ENCODE measurements around the gene IQCM. TPM values are rescaled to one million over a fixed set of nuclear protein-coding genes. Genes with fewer than 3 reads are reported as not detected.

The IQCM gene
- total RNA-seq, 1 experiment from 2014 or later: not detected

- no peak overlapping the region for H3K4me2 ChIP-seq (ENCODE audit: low read length)
- ATAC-seq (no peak), DNase-seq (no peak)
- no peaks in the 10 kb centered on the region for H3K4me1 ChIP-seq (ENCODE audit: insufficient read depth, low read length)
- CTCF ChIA-PET: no interaction called here
- H3K9ac ChIP-seq (ENCODE audit: low read length): no peak overlapping the region
- H2AFZ ChIP-seq (ENCODE audit: low read length): no peak overlapping the region
- H3K27ac ChIP-seq (ENCODE audit: low read length): no peak overlapping the region
- intact Hi-C loops (cut with micrococcal nuclease): no loop called here
- no peaks in the 10 kb centered on the region for H3K9me2 ChIP-seq (replicated peaks; ENCODE audit: low read length)
- no peaks in the 10 kb centered on the region for H4K20me1 ChIP-seq (ENCODE audit: low read length)
- BruUV-seq (replicated peaks): no TSS peak
- no peaks in the 10 kb centered on the region for H3K36me3 ChIP-seq (ENCODE audit: low read depth, low read length)
- H3K79me2 ChIP-seq (ENCODE audit: low read length): no peaks in the 10 kb centered on the region
- TF ChIP-seq EZH2phosphoT487 (IDR thresholded peaks at IDR 0.05; ENCODE audit: borderline replicate concordance, low read length) (no peak), EZH2 (IDR thresholded peaks at IDR 0.05; ENCODE audit: low read length, unreplicated experiment) (no peak), CTCF (conservative IDR thresholded peaks at IDR 0.05; ENCODE audit: low read depth, low read length) (no peak)
- H3K27me3 ChIP-seq (ENCODE audit: low read length): no peaks in the 10 kb centered on the region
- H3K4me3 ChIP-seq (ENCODE audit: low read length): no peak overlapping the region
- POLR2A ChIA-PET (ENCODE audit: unreplicated experiment): no interaction called here
- no peaks in the 10 kb centered on the region for H3K9me3 ChIP-seq (ENCODE audit: low read length)
- no peaks in the 10 kb centered on the region for H3F3A ChIP-seq (ENCODE audit: low read length, unreplicated experiment)
These were observed 98.9 kb downstream of the IQCM start for GRCh38 chr4:149716728-149717127.

- Histone ChIP-seq H3K9me3 (ENCODE audit: low read length) (no peaks in the 10 kb centered on the region), H3K79me2 (ENCODE audit: low read length) (no peaks in the 10 kb centered on the region), H3K9me2 (replicated peaks; ENCODE audit: low read length) (no peaks in the 10 kb centered on the region), H3K27me3 (ENCODE audit: low read length) (no peaks in the 10 kb centered on the region), H4K20me1 (ENCODE audit: low read length) (no peaks in the 10 kb centered on the region), H2AFZ (ENCODE audit: low read length) (no peak overlapping the region), H3K36me3 (ENCODE audit: low read depth, low read length) (no peaks in the 10 kb centered on the region), H3K9ac (ENCODE audit: low read length) (no peak overlapping the region), H3K4me1 (ENCODE audit: insufficient read depth, low read length) (no peaks in the 10 kb centered on the region), H3K27ac (ENCODE audit: low read length) (no peak overlapping the region), H3F3A (ENCODE audit: low read length, unreplicated experiment) (no peaks in the 10 kb centered on the region), H3K4me2 (ENCODE audit: low read length) (no peak overlapping the region), H3K4me3 (ENCODE audit: low read length) (no peak overlapping the region)
- DNase-seq: no peak
- no TSS peak for BruUV-seq (replicated peaks)
- POLR2A ChIA-PET (ENCODE audit: unreplicated experiment): no interaction called here
- TF ChIP-seq CTCF (conservative IDR thresholded peaks at IDR 0.05; ENCODE audit: low read depth, low read length) (no peak), EZH2 (IDR thresholded peaks at IDR 0.05; ENCODE audit: low read length, unreplicated experiment) (no peak), EZH2phosphoT487 (IDR thresholded peaks at IDR 0.05; ENCODE audit: borderline replicate concordance, low read length) (no peak)
- CTCF ChIA-PET: no interaction called here
- no peak for ATAC-seq
- intact Hi-C loops (cut with micrococcal nuclease): no loop called here
These were observed 99.6 kb downstream of the IQCM start for GRCh38 chr4:149715822-149716585.

GRCh38 chr4:149713031-149713430 lies 102.6 kb downstream of the IQCM start:
- Histone ChIP-seq H3K9ac (ENCODE audit: low read length) (no peak overlapping the region), H3K9me2 (replicated peaks; ENCODE audit: low read length) (no peaks in the 10 kb centered on the region), H2AFZ (ENCODE audit: low read length) (no peak overlapping the region), H3K27ac (ENCODE audit: low read length) (no peak overlapping the region), H4K20me1 (ENCODE audit: low read length) (no peaks in the 10 kb centered on the region), H3K36me3 (ENCODE audit: low read depth, low read length) (no peaks in the 10 kb centered on the region), H3K27me3 (ENCODE audit: low read length) (no peaks in the 10 kb centered on the region), H3K4me2 (ENCODE audit: low read length) (no peak overlapping the region), H3K79me2 (ENCODE audit: low read length) (no peaks in the 10 kb centered on the region), H3K4me1 (ENCODE audit: insufficient read depth, low read length) (peaks cover 22% of the 10 kb centered on the region), H3K9me3 (ENCODE audit: low read length) (no peaks in the 10 kb centered on the region), H3K4me3 (ENCODE audit: low read length) (no peak overlapping the region), H3F3A (ENCODE audit: low read length, unreplicated experiment) (peaks cover 6% of the 10 kb centered on the region)
- no TSS peak for BruUV-seq (replicated peaks)
- intact Hi-C loops (cut with micrococcal nuclease): no loop called here
- ChIA-PET POLR2A (ENCODE audit: unreplicated experiment) (no interaction called here), CTCF (no interaction called here)
- no peak for ATAC-seq
- TF ChIP-seq EZH2phosphoT487 (IDR thresholded peaks at IDR 0.05; ENCODE audit: borderline replicate concordance, low read length) (no peak), EZH2 (IDR thresholded peaks at IDR 0.05; ENCODE audit: low read length, unreplicated experiment) (no peak), CTCF (conservative IDR thresholded peaks at IDR 0.05; ENCODE audit: low read depth, low read length) (no peak)
- DNase-seq: no peak

Measured in PC-3 (cell line).